Measurements from ENCODE around the gene GTF3C5. TPM values are rescaled to one million over a fixed set of nuclear protein-coding genes. Genes with fewer than 3 reads are reported as not detected.

The GTF3C5 gene
- total RNA-seq, 1 donor from 2014 or later: 25.9 TPM

DNA sequence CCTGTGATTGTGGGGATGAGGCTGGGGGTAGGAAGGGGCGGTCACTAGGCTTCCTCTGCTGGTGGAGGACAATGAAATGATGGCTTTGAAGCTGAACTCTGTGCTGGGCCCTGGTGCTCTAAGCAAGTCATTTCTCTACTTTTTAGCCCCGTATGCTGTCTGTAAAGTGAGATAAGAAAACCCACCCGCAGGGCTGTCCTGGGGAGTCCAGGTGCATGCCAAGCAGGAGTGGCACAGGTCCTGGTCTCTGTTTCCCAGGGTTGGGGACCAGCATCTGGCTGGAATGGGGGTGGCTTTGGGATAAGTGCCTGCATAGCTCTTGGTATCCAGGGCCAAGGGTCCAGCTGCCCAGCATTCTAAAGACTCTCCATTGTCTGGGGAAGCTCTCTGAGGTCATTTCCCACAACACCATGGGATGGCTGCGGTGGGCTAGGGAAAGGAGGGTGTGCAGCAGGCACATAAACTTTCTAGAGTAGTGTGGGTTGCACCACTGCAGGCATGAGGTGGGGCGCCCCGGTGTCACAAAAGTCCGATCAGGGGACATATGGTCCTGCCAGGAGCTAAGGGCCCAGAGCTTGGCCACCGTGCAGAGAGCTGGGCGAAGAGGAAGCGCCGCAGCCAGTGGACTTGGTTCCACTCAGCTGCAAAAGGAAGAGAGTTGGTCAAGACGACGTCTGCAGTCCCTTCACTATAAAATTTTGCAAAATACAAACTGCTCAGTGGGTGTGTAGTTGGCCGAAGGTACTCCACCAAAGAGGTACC, 25.6 kb upstream of the GTF3C5 start:
- intact Hi-C loops (cut with DNase I): no loop called here
- no peaks in the 10 kb centered on the region for H3K36me3 ChIP-seq
- no peak for DNase-seq (ENCODE audit: low spot score in 2 of 2)
- H3K9me3 ChIP-seq: peaks cover 0 to 3% of the 10 kb centered on the region in 2 donors
- no peak for TF ChIP-seq CTCF (IDR thresholded peaks at IDR 0.05)
- peaks cover 7% of the 10 kb centered on the region for H3K27me3 ChIP-seq
- H3K27ac ChIP-seq: no peak overlapping the region
- no peak overlapping the region for H3K4me3 ChIP-seq
- H3K4me1 ChIP-seq: no peaks in the 10 kb centered on the region

DNA sequence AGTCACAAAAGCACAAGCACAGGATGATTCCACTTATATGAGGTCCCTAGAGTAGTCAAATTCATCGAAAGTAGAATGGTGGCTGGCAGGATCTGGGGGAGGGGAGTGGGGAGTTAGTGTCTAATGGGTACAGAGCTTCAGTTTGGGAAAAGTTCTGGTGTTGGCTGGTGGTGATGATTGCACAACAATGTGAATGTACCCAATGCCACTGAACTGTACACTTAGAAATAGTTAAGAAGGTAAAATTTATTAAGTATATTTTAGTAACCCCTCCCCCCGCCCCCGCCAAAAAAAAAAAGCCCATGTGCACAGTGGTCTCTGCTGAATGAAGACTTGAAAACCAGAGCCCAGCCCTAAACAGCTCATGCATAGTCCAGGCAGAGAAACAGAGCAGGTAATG, 24.8 kb upstream of the GTF3C5 start:
- TF ChIP-seq CTCF (IDR thresholded peaks at IDR 0.05): no peak
- Histone ChIP-seq H3K4me1 (no peaks in the 10 kb centered on the region), H3K4me3 (no peak overlapping the region), H3K9me3 (peaks cover 0 to 3% of the 10 kb centered on the region in 2 donors), H3K36me3 (no peaks in the 10 kb centered on the region), H3K27me3 (peaks cover 7% of the 10 kb centered on the region), H3K27ac (no peak overlapping the region)
- intact Hi-C loops (cut with DNase I): no loop called here
- DNase-seq (ENCODE audit: low spot score in 2 of 2): no peak

- Histone ChIP-seq H3K4me1 (no peaks in the 10 kb centered on the region), H3K36me3 (no peaks in the 10 kb centered on the region), H3K27ac (no peak overlapping the region), H3K4me3 (no peak overlapping the region), H3K9me3 (peaks cover 0 to 3% of the 10 kb centered on the region in 2 donors), H3K27me3 (peaks cover 7% of the 10 kb centered on the region)
- intact Hi-C loops (cut with DNase I): no loop called here
- no peak for DNase-seq (ENCODE audit: low spot score in 2 of 2)
- no peak for TF ChIP-seq CTCF (IDR thresholded peaks at IDR 0.05)
Measured at GRCh38 chr9:133006731-133007352, 24.0 kb upstream of the GTF3C5 start.

DNA sequence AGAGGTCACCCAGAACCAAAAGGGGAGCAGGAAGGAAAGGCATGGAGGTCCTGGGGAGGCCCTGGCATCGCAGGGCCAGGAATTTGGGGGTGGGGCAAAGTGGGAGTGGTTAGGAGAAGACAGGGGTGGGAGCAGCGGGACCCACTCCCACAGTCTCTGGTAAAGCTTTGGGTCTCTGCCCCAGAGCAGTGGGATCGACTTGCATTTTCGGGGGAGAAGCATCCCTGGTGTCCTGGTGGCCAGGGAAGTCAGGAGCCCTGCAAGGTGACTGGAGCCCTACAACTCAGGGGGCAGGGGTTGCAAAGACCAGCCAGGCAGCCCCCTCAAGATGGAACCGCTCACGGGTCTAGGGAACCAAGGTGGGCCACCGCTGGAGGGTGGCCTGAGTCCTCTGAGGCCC, 22.4 kb upstream of the GTF3C5 start:
- H3K27me3 ChIP-seq: peaks cover 6% of the 10 kb centered on the region
- no peak for TF ChIP-seq CTCF (IDR thresholded peaks at IDR 0.05)
- H3K4me1 ChIP-seq: no peaks in the 10 kb centered on the region
- no peaks in the 10 kb centered on the region for H3K36me3 ChIP-seq
- H3K9me3 ChIP-seq: peaks cover 0 to 3% of the 10 kb centered on the region in 2 donors
- H3K27ac ChIP-seq: no peak overlapping the region
- intact Hi-C loops (cut with DNase I): no loop called here
- DNase-seq (ENCODE audit: low spot score in 2 of 2): no peak
- no peak overlapping the region for H3K4me3 ChIP-seq

GRCh38 chr9:133008824-133009223, 22.0 kb upstream of the GTF3C5 start:
- Histone ChIP-seq H3K36me3 (no peaks in the 10 kb centered on the region), H3K27me3 (peaks cover 1% of the 10 kb centered on the region), H3K4me3 (no peak overlapping the region), H3K9me3 (peaks cover 0 to 3% of the 10 kb centered on the region in 2 donors), H3K4me1 (no peaks in the 10 kb centered on the region), H3K27ac (no peak overlapping the region)
- intact Hi-C loops (cut with DNase I): no loop called here
- DNase-seq (ENCODE audit: low spot score in 2 of 2): no peak
- TF ChIP-seq CTCF (IDR thresholded peaks at IDR 0.05): no peak

Measured in ascending aorta (tissue), 2 donors.